ENCODE data around the gene OLA1. TPM values are rescaled to one million over a fixed set of nuclear protein-coding genes. Genes with fewer than 3 reads are reported as not detected.

Gene OLA1
- total RNA-seq, 1 donor from 2014 or later = 36.1 TPM

DNA sequence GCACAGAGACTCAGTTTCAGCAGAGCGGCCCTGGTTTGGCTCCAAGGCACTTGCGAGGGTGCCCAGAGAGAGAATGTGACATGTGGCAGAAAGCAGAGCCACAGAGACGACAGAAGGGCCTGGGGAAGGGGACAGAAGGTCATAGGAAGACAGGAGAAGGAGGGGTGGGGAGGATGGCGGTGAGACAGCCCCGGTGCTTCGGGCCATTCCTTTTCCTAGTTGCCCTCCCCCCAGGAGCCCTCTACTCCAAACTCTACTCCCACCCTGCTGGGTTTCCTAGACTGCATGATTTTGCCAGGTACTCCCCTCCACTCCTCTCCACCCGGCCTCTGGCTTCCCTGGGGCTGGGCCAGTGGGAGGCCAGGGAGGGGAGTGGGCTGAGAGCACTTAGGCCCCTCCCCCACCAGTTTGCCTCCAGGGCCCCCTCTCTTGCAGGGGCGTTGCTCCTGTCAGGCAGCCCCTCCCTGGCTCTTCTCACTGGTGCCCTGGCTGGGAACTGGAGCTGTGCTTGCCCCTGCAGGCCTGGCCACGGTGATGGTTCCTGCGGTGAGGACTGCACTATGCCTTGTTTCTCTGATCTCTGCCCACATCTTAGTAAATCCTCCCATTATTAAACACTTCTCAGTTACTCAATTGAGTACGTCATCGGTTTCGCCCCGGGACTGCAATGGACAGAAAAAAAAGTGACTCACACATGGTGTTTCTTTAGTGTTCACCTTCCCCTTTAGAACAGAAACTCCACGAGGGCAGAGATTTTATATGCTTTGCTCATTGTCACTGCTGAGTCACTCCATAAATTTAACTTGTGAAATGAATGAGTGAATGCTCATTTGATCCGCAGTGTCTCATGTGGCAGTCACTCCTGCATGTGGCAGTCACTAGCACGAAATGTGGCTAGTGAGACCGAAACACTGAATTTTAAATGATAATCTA is 224.5 kb downstream of the OLA1 start:
- H3K36me3 ChIP-seq = no peaks in the 10 kb centered on the region
- peaks cover 43% of the 10 kb centered on the region for H3K4me1 ChIP-seq
- H3K4me3 ChIP-seq = peak overlapping the region in 1 of 2 donors; percentile 30
- H3K27ac ChIP-seq = peak overlapping the region; percentile 84
- no peaks in the 10 kb centered on the region for H3K9me3 ChIP-seq
- peak; percentile 81 to 86 for TF ChIP-seq POLR2AphosphoS5 (IDR thresholded peaks at IDR 0.05; ENCODE audit: insufficient read depth in 1 of 2, low read depth in 1 of 2)
- TF ChIP-seq POLR2A (IDR thresholded peaks at IDR 0.05) = peak in 1 of 2 donors; percentile 42
- no peak for TF ChIP-seq CTCF (IDR thresholded peaks at IDR 0.05)
- intact Hi-C loops (cut with DNase I) = loop anchor here (10.0 kb wide), 1 partner anchor 189 kb away; no protein-coding TSS in a partner anchor
- H3K27me3 ChIP-seq = no peaks in the 10 kb centered on the region
- peak in 1 of 2 donors; percentile 96 for DNase-seq (ENCODE audit: extremely low spot score in 2 of 2)

Small RNA genes within 50 kb of the gene (small RNA-seq; reads per million reads assigned to genes)
- not detected for gene RF00019

Other genes starting within 250 kb of the OLA1 start
- gene SP9, start 86.4 kb upstream of the OLA1 start, total RNA-seq = not detected
- 15.7 TPM for gene SCRN3, start 147.2 kb upstream of the OLA1 start, total RNA-seq
- gene GPR155, start 238.5 kb upstream of the OLA1 start, total RNA-seq = 6.6 TPM